OCI-LY7 (cell line): ENCODE results near the gene DCLK1. TPM values are rescaled to one million over a fixed set of nuclear protein-coding genes. Genes with fewer than 3 reads are reported as not detected.

Experiments
- BruUV-seq: library from RNA; stranded (reverse); fragments of 400-500 nt; replicated peaks from 2 replicates; lab custom pipeline; 2021; lab: Mats Ljungman, UMichigan
- CTCF ChIA-PET: fragments of 300-600 bp; sonication (Branson Sonifier 250); formaldehyde crosslinking; loops from one replicate; lab custom pipeline; 2022; ENCODE audit warnings: antibody characterized with exemption; ENCODE audit not compliant: unreplicated experiment; lab: Charles Lee
- POLR2A ChIA-PET: fragments of 300-600 bp; sonication (Branson Sonifier 250); formaldehyde crosslinking; loops from one replicate; lab custom pipeline; 2022; ENCODE audit warnings: antibody characterized with exemption; lab: Charles Lee
- DNase-seq: peaks from one replicate; pipeline ENCODE4 v3.0.0-alpha.2; 2015; ENCODE audit warnings: low spot score
- H2AFZ ChIP-seq: fragments of 200-600 bp; sonication (generic), shearing (Covaris generic); 2 replicates; pipeline ENCODE4 v1.6.1; 2014; ENCODE audit warnings: mild to moderate bottlenecking, antibody characterized with exemption, low read length, moderate library complexity
- H3K27ac ChIP-seq: fragments of 200-600 bp; sonication (generic); 2 replicates; pipeline ENCODE4 v1.5.1; 2014; ENCODE audit warnings: mixed run types, low read depth, mild to moderate bottlenecking, moderate library complexity, low read length, inconsistent platforms; ENCODE audit not compliant: poor library complexity, severe bottlenecking
- H3K36me3 ChIP-seq: fragments of 200-600 bp; sonication (generic); 2 replicates; pipeline ENCODE4 v1.6.1; 2014; ENCODE audit warnings: mild to moderate bottlenecking, antibody characterized with exemption, low read length, moderate library complexity, mixed read lengths; ENCODE audit not compliant: insufficient read depth
- H3K4me1 ChIP-seq: fragments of 200-600 bp; sonication (generic); 2 replicates; pipeline ENCODE4 v1.5.1; 2014; ENCODE audit warnings: mild to moderate bottlenecking, low read length; ENCODE audit not compliant: insufficient read depth, poor library complexity, severe bottlenecking
- H3K4me2 ChIP-seq: fragments of 200-600 bp; sonication (generic); 2 replicates; pipeline ENCODE4 v1.6.1; 2014; ENCODE audit warnings: mild to moderate bottlenecking, low read length
- H3K4me3 ChIP-seq: fragments of 200-600 bp; sonication (generic); 2 replicates; pipeline ENCODE4 v1.5.1; 2014; ENCODE audit warnings: mild to moderate bottlenecking, low read depth, low read length; ENCODE audit not compliant: poor library complexity, severe bottlenecking
- H3K79me2 ChIP-seq: fragments of 200-600 bp; sonication (generic); 2 replicates; pipeline ENCODE4 v1.6.1; 2016; ENCODE audit warnings: low read depth, mild to moderate bottlenecking, low read length, moderate library complexity, mixed read lengths; ENCODE audit not compliant: insufficient read depth
- H3K9me2 ChIP-seq: fragments of 200-600 bp; sonication (generic); 2 replicates; pipeline ENCODE4 v1.6.1; 2016; ENCODE audit warnings: mild to moderate bottlenecking, low read length, mixed read lengths; ENCODE audit not compliant: insufficient read depth
- H3K9me3 ChIP-seq: fragments of 200-600 bp; sonication (generic); 2 replicates; pipeline ENCODE4 v1.6.1; 2014; ENCODE audit warnings: mild to moderate bottlenecking, mixed run types, low read length, mixed read lengths
- H4K20me1 ChIP-seq: fragments of 200-600 bp; sonication (generic); 2 replicates; pipeline ENCODE4 v1.6.1; 2014; ENCODE audit warnings: mild to moderate bottlenecking, antibody characterized with exemption, low read length, moderate library complexity, mixed read lengths; ENCODE audit not compliant: insufficient read depth
- CTCF ChIP-seq: fragments of 200-600 bp; sonication (generic); conservative IDR thresholded peaks from 2 replicates; pipeline ENCODE4 v1.5.1; 2014; ENCODE audit warnings: mild to moderate bottlenecking, antibody characterized with exemption, low read length, moderate library complexity, mixed read lengths
- EZH2phosphoT487 ChIP-seq: fragments of 200-600 bp; sonication (generic); IDR thresholded peaks from 2 replicates; pipeline ENCODE4 v1.6.1; 2018; ENCODE audit warnings: low read depth, borderline replicate concordance, mild to moderate bottlenecking, mixed run types, antibody characterized with exemption, low read length, moderate library complexity, mixed read lengths
- intact Hi-C: fragments of 100-400 bp; cut with micrococcal nuclease; formaldehyde crosslinking; loops from one replicate; pipeline ENCODE4 v1.10.0; 2022; ENCODE audit not compliant: unreplicated experiment
- total RNA-seq, 2 experiments: library from RNA; depleted of rRNA in 1 of 2; stranded (reverse); fragments of >200 nt in 1 of 2; shearing (Covaris generic) in 1 of 2; gene quantifications; 2 replicates each; pipeline ENCODE4 v1.2.3, GENCODE V29; 2014 to 2022

Gene DCLK1
- total RNA-seq, 2 experiments from 2014 or later = not detected

GRCh38 chr13:36088463-36088862, 42.7 kb downstream of the DCLK1 start:
- no peak for DNase-seq
- Histone ChIP-seq H3K4me1 (no peaks in the 10 kb centered on the region), H3K9me3 (no peaks in the 10 kb centered on the region), H3K27ac (no peak overlapping the region), H4K20me1 (no peaks in the 10 kb centered on the region), H3K9me2 (no peaks in the 10 kb centered on the region), H2AFZ (no peak overlapping the region), H3K36me3 (no peaks in the 10 kb centered on the region), H3K4me3 (no peak overlapping the region), H3K79me2 (no peaks in the 10 kb centered on the region), H3K4me2 (no peak overlapping the region)
- TF ChIP-seq EZH2phosphoT487 = no peak
- TF ChIP-seq CTCF = no peak
- ChIA-PET POLR2A (interaction anchor here (0.8 kb wide), 1 partner anchor 12 kb away, joined by 3 read pairs; no protein-coding TSS in a partner anchor), CTCF (no interaction called here)
- intact Hi-C loops = no loop called here
- no TSS peak for BruUV-seq

- no peak overlapping the region for H3K27ac ChIP-seq
- H2AFZ ChIP-seq = no peak overlapping the region
- no peak for TF ChIP-seq CTCF
- no peak for TF ChIP-seq EZH2phosphoT487
- POLR2A ChIA-PET = no interaction called here
- H3K79me2 ChIP-seq = no peaks in the 10 kb centered on the region
- intact Hi-C loops = no loop called here
- no peaks in the 10 kb centered on the region for H3K9me2 ChIP-seq
- no peaks in the 10 kb centered on the region for H3K36me3 ChIP-seq
- no peak overlapping the region for H3K4me2 ChIP-seq
- H4K20me1 ChIP-seq = no peaks in the 10 kb centered on the region
- H3K9me3 ChIP-seq = no peaks in the 10 kb centered on the region
- H3K4me3 ChIP-seq = no peak overlapping the region
- CTCF ChIA-PET = no interaction called here
- no peaks in the 10 kb centered on the region for H3K4me1 ChIP-seq
- DNase-seq = no peak
- no TSS peak for BruUV-seq
Observed at GRCh38 chr13:36088001-36088400, 43.2 kb downstream of the DCLK1 start.

GRCh38 chr13:36086117-36086516, 45.1 kb downstream of the DCLK1 start:
- no peaks in the 10 kb centered on the region for H3K36me3 ChIP-seq
- H3K4me1 ChIP-seq = no peaks in the 10 kb centered on the region
- no peak overlapping the region for H3K27ac ChIP-seq
- H4K20me1 ChIP-seq = no peaks in the 10 kb centered on the region
- no peak for DNase-seq
- no peak overlapping the region for H3K4me2 ChIP-seq
- no peak overlapping the region for H2AFZ ChIP-seq
- no peaks in the 10 kb centered on the region for H3K9me3 ChIP-seq
- intact Hi-C loops = no loop called here
- BruUV-seq = no TSS peak
- TF ChIP-seq CTCF = no peak
- no peak for TF ChIP-seq EZH2phosphoT487
- no peak overlapping the region for H3K4me3 ChIP-seq
- ChIA-PET POLR2A (interaction anchor here (0.6 to 1.2 kb wide), 4 partner anchors 12 to 52 kb away, joined by 3 to 6 read pairs (median 3); no protein-coding TSS in a partner anchor), CTCF (no interaction called here)
- H3K9me2 ChIP-seq = no peaks in the 10 kb centered on the region
- no peaks in the 10 kb centered on the region for H3K79me2 ChIP-seq
